ENCODE results near the gene VAX1. TPM values are rescaled to one million over a fixed set of nuclear protein-coding genes. Genes with fewer than 3 reads are reported as not detected.

VAX1 gene
- total RNA-seq, 4 donors from 2014 or later, result not detected

- H3K27me3 ChIP-seq, result peaks cover 50% of the 10 kb centered on the region
- no peaks in the 10 kb centered on the region for H3K9me3 ChIP-seq
- intact Hi-C loops (cut with DNase I), result no loop called here
- peak in 1 of 2 donors; percentile 12 for DNase-seq
- H3K27ac ChIP-seq, result no peak overlapping the region
- H3K4me3 ChIP-seq (replicated peaks in 1 of 3), result peak overlapping the region in 2 of 3 donors; percentile 5 to 13
- no peaks in the 10 kb centered on the region for H3K36me3 ChIP-seq
- TF ChIP-seq CTCF (IDR thresholded peaks at IDR 0.05), result no peak
- no peak for TF ChIP-seq POLR2A (IDR thresholded peaks at IDR 0.05)
- WGBS, 2 donors, result 1 to 3% methylated on average over 26 to 29 of the region's 98 CpGs
- H3K4me1 ChIP-seq, result peaks cover 17 to 28% of the 10 kb centered on the region in 2 donors
Measured at GRCh38 chr10:117137031-117137910, 799 bp downstream of the VAX1 start.

- 20 to 24% methylated on average over 16 to 27 of the region's 34 CpGs for WGBS, 2 donors
- H3K27ac ChIP-seq, result no peak overlapping the region
- H3K36me3 ChIP-seq, result no peaks in the 10 kb centered on the region
- no peak for DNase-seq
- H3K4me3 ChIP-seq (replicated peaks in 1 of 3), result no peak overlapping the region
- intact Hi-C loops (cut with DNase I), result no loop called here
- no peak for TF ChIP-seq POLR2A (IDR thresholded peaks at IDR 0.05)
- no peak for TF ChIP-seq CTCF (IDR thresholded peaks at IDR 0.05)
- peaks cover 17 to 28% of the 10 kb centered on the region in 2 donors for H3K4me1 ChIP-seq
- H3K9me3 ChIP-seq, result no peaks in the 10 kb centered on the region
- peaks cover 50% of the 10 kb centered on the region for H3K27me3 ChIP-seq
Measured at GRCh38 chr10:117136391-117136975, 1.6 kb downstream of the VAX1 start.

- H3K27ac ChIP-seq, result no peak overlapping the region
- TF ChIP-seq CTCF (IDR thresholded peaks at IDR 0.05) (no peak), POLR2A (IDR thresholded peaks at IDR 0.05) (no peak)
- 93 to 95% methylated on average over 3 to 4 of the region's 4 CpGs for WGBS, 2 donors
- DNase-seq, result no peak
- no peaks in the 10 kb centered on the region for H3K36me3 ChIP-seq
- H3K4me1 ChIP-seq, result peaks cover 20 to 28% of the 10 kb centered on the region in 2 donors
- H3K27me3 ChIP-seq, result peaks cover 48% of the 10 kb centered on the region
- no peak overlapping the region for H3K4me3 ChIP-seq (replicated peaks in 1 of 3)
- intact Hi-C loops (cut with DNase I), result no loop called here
- no peaks in the 10 kb centered on the region for H3K9me3 ChIP-seq
Measured at GRCh38 chr10:117135480-117136140, 2.5 kb downstream of the VAX1 start.

GRCh38 chr10:117135026-117135372 lies 3.1 kb downstream of the VAX1 start:
- intact Hi-C loops (cut with DNase I), result no loop called here
- TF ChIP-seq CTCF (IDR thresholded peaks at IDR 0.05), result no peak
- TF ChIP-seq POLR2A (IDR thresholded peaks at IDR 0.05), result no peak
- H3K4me3 ChIP-seq (replicated peaks in 1 of 3), result no peak overlapping the region
- peaks cover 20 to 28% of the 10 kb centered on the region in 2 donors for H3K4me1 ChIP-seq
- no peak overlapping the region for H3K27ac ChIP-seq
- peaks cover 42% of the 10 kb centered on the region for H3K27me3 ChIP-seq
- H3K36me3 ChIP-seq, result no peaks in the 10 kb centered on the region
- DNase-seq, result no peak
- WGBS, 2 donors, result 81 to 82% methylated on average over 6 of the region's 6 CpGs
- H3K9me3 ChIP-seq, result no peaks in the 10 kb centered on the region

Measured in thyroid gland (tissue), 4 donors.